H9 (cell line): Measurements from ENCODE around the gene TNFRSF4. TPM values are rescaled to one million over a fixed set of nuclear protein-coding genes. Genes with fewer than 3 reads are reported as not detected.
"Not testable (repeated sequence)": the region's sequence is repeated elsewhere in the genome, so short reads cannot be mapped to it uniquely, and the experiment has no call there.

ENCODE experiments used
- DNase-seq: peaks from one replicate; pipeline ENCODE4 v3.0.0-alpha.2; 2017
- H2AFZ ChIP-seq: one replicate; pipeline ENCODE4 v1.6.1; 2013; ENCODE audit warnings: mild to moderate bottlenecking, low read length, control low read depth, moderate library complexity
- H2AK5ac ChIP-seq: 2 replicates; pipeline ENCODE4 v1.6.1; 2013; ENCODE audit warnings: low read length, control low read depth, mixed read lengths; ENCODE audit not compliant: insufficient read length
- H2BK120ac ChIP-seq: one replicate; pipeline ENCODE4 v1.6.1; 2013; ENCODE audit warnings: low read depth, mild to moderate bottlenecking, low read length, control low read depth, inconsistent platforms; ENCODE audit not compliant: poor library complexity, severe bottlenecking
- H2BK12ac ChIP-seq: 2 replicates; pipeline ENCODE4 v1.6.1; 2013; ENCODE audit warnings: low read length, control low read depth, mixed read lengths, low read depth; ENCODE audit not compliant: insufficient read length
- H2BK15ac ChIP-seq: 2 replicates; pipeline ENCODE4 v1.6.1; 2013; ENCODE audit warnings: low read depth, low read length, control low read depth
- H2BK20ac ChIP-seq: one replicate; pipeline ENCODE4 v1.6.1; 2013; ENCODE audit warnings: low read depth, mild to moderate bottlenecking, low read length, control low read depth, inconsistent platforms; ENCODE audit not compliant: poor library complexity, severe bottlenecking
- H2BK5ac ChIP-seq: 2 replicates; pipeline ENCODE4 v1.6.1; 2013; ENCODE audit warnings: low read length, control low read depth, mixed read lengths; ENCODE audit not compliant: insufficient read length
- H3K14ac ChIP-seq: 2 replicates; pipeline ENCODE4 v1.6.1; 2013; ENCODE audit warnings: low read length, control low read depth; ENCODE audit not compliant: insufficient read depth
- H3K18ac ChIP-seq: 2 replicates; pipeline ENCODE4 v1.6.1; 2013; ENCODE audit warnings: low read depth, mild to moderate bottlenecking, mixed read lengths, low read length, control low read depth; ENCODE audit not compliant: insufficient read length
- H3K23ac ChIP-seq: 2 replicates; pipeline ENCODE4 v1.6.1; 2013; ENCODE audit warnings: low read length, control low read depth, mixed read lengths, low read depth; ENCODE audit not compliant: insufficient read length
- H3K23me2 ChIP-seq: 2 replicates; pipeline ENCODE4 v1.6.1; 2013; ENCODE audit warnings: low read depth, mild to moderate bottlenecking, mixed read lengths, low read length, control low read depth; ENCODE audit not compliant: insufficient read length, poor library complexity, severe bottlenecking
- H3K27ac ChIP-seq: 2 replicates; pipeline ENCODE4 v1.5.1; 2013; ENCODE audit warnings: low read length, control low read depth, mixed read lengths, low read depth; ENCODE audit not compliant: insufficient read length
- H3K27me3 ChIP-seq: 2 replicates; pipeline ENCODE4 v1.6.1; 2013; ENCODE audit warnings: low read length, control low read depth, inconsistent platforms; ENCODE audit not compliant: insufficient read depth
- H3K4ac ChIP-seq: 2 replicates; pipeline ENCODE4 v1.6.1; 2013; ENCODE audit warnings: low read depth, mild to moderate bottlenecking, control low read depth, inconsistent platforms, low read length, moderate library complexity
- H3K4me1 ChIP-seq: 2 replicates; pipeline ENCODE4 v1.6.1; 2013; ENCODE audit warnings: low read length, control low read depth, inconsistent platforms; ENCODE audit not compliant: insufficient read depth
- H3K4me2 ChIP-seq: 2 replicates; pipeline ENCODE4 v1.6.1; 2013; ENCODE audit warnings: low read length, control low read depth, mixed read lengths; ENCODE audit not compliant: insufficient read length, insufficient read depth
- H3K56ac ChIP-seq: 2 replicates; pipeline ENCODE4 v1.6.1; 2013; ENCODE audit warnings: low read depth, mild to moderate bottlenecking, mixed read lengths, low read length, control low read depth; ENCODE audit not compliant: insufficient read length
- H3K79me1 ChIP-seq: 2 replicates; pipeline ENCODE4 v1.6.1; 2013; ENCODE audit warnings: low read depth, mild to moderate bottlenecking, moderate library complexity, low read length, control low read depth, inconsistent platforms; ENCODE audit not compliant: insufficient read depth, poor library complexity, severe bottlenecking
- H3K79me2 ChIP-seq: 2 replicates; pipeline ENCODE4 v1.6.1; 2013; ENCODE audit warnings: low read length, control low read depth, inconsistent platforms; ENCODE audit not compliant: insufficient read depth
- H3K9ac ChIP-seq: 2 replicates; pipeline ENCODE4 v1.6.1; 2013; ENCODE audit warnings: low read length, control low read depth, mixed read lengths; ENCODE audit not compliant: insufficient read length; ENCODE audit errors: extremely low read depth
- H3K9me3 ChIP-seq: one replicate; pipeline ENCODE4 v1.6.1; 2013; ENCODE audit warnings: low read depth, low read length, inconsistent platforms; ENCODE audit not compliant: control insufficient read depth
- H3T11ph ChIP-seq: one replicate; pipeline ENCODE4 v1.6.1; 2013; ENCODE audit warnings: mild to moderate bottlenecking, low read length, control low read depth, inconsistent platforms
- H4K20me1 ChIP-seq: one replicate; pipeline ENCODE4 v1.6.1; 2013; ENCODE audit not compliant: control insufficient read depth, insufficient read length, insufficient read depth
- H4K5ac ChIP-seq: 2 replicates; pipeline ENCODE4 v1.6.1; 2013; ENCODE audit warnings: low read depth, mild to moderate bottlenecking, mixed read lengths, low read length, control low read depth; ENCODE audit not compliant: insufficient read length
- H4K8ac ChIP-seq: replicated peaks from 2 replicates; pipeline ENCODE4 v1.6.1; 2013; ENCODE audit warnings: low read length, control low read depth, mixed read lengths, low read depth; ENCODE audit not compliant: insufficient read length
- H4K91ac ChIP-seq: 2 replicates; pipeline ENCODE4 v1.6.1; 2013; ENCODE audit warnings: low read depth, mild to moderate bottlenecking, moderate library complexity, mixed read lengths, low read length, control low read depth; ENCODE audit not compliant: insufficient read length
- H3K27ac Mint-ChIP-seq, 3 experiments: 2 replicates in 2 of 3; 3 replicates in 1 of 3; pipeline ENCODE4 v1.8.0; 2020 to 2021; ENCODE audit warnings: mixed read lengths in 3 of 3, mild to moderate bottlenecking in 1 of 3, moderate library complexity in 1 of 3
- H3K27me3 Mint-ChIP-seq: 2 replicates; pipeline ENCODE4 v1.8.0; 2021; ENCODE audit warnings: low read depth, mild to moderate bottlenecking, moderate library complexity, mixed read lengths
- H3K36me3 Mint-ChIP-seq, 3 experiments: 2 replicates in 2 of 3; 3 replicates in 1 of 3; pipeline ENCODE4 v1.8.0; 2020 to 2021; ENCODE audit warnings: low read depth in 3 of 3, mixed read lengths in 3 of 3; ENCODE audit not compliant: insufficient read depth in 1 of 3
- H3K4me1 Mint-ChIP-seq, 2 experiments: 2 replicates each; pipeline ENCODE4 v1.8.0; 2020; ENCODE audit warnings: mixed read lengths in 2 of 2
- H3K4me3 Mint-ChIP-seq, 2 experiments: 2 replicates in 1 of 2; 3 replicates in 1 of 2; pipeline ENCODE4 v1.8.0; 2020 to 2021; ENCODE audit warnings: mild to moderate bottlenecking in 2 of 2, mixed read lengths in 2 of 2, moderate library complexity in 1 of 2
- H3K9me3 Mint-ChIP-seq, 2 experiments: 2 replicates in 1 of 2; 3 replicates in 1 of 2; pipeline ENCODE4 v1.8.0; 2020; ENCODE audit warnings: mild to moderate bottlenecking in 2 of 2, mixed read lengths in 2 of 2, moderate library complexity in 1 of 2
- CTCF ChIP-seq: fragments of 200-600 bp; sonication (generic); conservative IDR thresholded peaks from 3 replicates; pipeline ENCODE4 v1.8.0; 2021; ENCODE audit warnings: antibody characterized with exemption, mild to moderate bottlenecking
- WGBS: extraction: QIAGEN DNeasy Blood & Tissue Kit; methylation state at CpG from one replicate; pipeline ENCODE4 v1.1.7; 2013; ENCODE audit warnings: missing lambda C conversion rate, low lambda C conversion rate, mixed read lengths; ENCODE audit not compliant: insufficient read length; ENCODE audit errors: extremely low coverage; 5-methylcytosine and 5-hydroxymethylcytosine counted together
- total RNA-seq: library from RNA; stranded (reverse); gene quantifications from 2 replicates; pipeline ENCODE4 v1.2.1, GENCODE V29; 2021

TNFRSF4 gene
- total RNA-seq, 1 experiment from 2014 or later = 0.24 TPM

GRCh38 chr1:1176931-1177330 is 37.0 kb downstream of the TNFRSF4 start:
- Histone ChIP-seq H2BK12ac (no peak overlapping the region), H3K79me2 (no peaks in the 10 kb centered on the region), H4K8ac (no peak overlapping the region), H3K27ac (no peak overlapping the region), H3K4me1 (peaks cover 3% of the 10 kb centered on the region; the same call in 1 of the 2 replicates), H3K79me1 (no peaks in the 10 kb centered on the region), H3K9ac (no peak overlapping the region), H3K23ac (no peak overlapping the region), H2AK5ac (no peak overlapping the region), H3K18ac (no peak overlapping the region), H2AFZ (no peak overlapping the region), H3K14ac (no peak overlapping the region), H3K27me3 (no peaks in the 10 kb centered on the region), H4K20me1 (no peaks in the 10 kb centered on the region), H3K9me3 (no peaks in the 10 kb centered on the region), H4K5ac (no peak overlapping the region), H3K23me2 (no peaks in the 10 kb centered on the region), H3K4me2 (no peak overlapping the region), H2BK5ac (no peak overlapping the region), H3K4ac (no peak overlapping the region), H3K56ac (no peak overlapping the region), H4K91ac (no peak overlapping the region), H2BK20ac (no peak overlapping the region), H2BK15ac (no peak overlapping the region), H3T11ph (no peak overlapping the region), H2BK120ac (no peak overlapping the region)
- Mint-ChIP-seq H3K27ac (peak overlapping the region in 1 of 3 experiments; percentile 62; a peak in 3 of 7 replicates), H3K36me3 (peaks cover 1 to 10% (median 4%) of the 10 kb centered on the region in 3 experiments; a peak in 4 of 7 replicates), H3K4me1 (peaks cover 21 to 33% of the 10 kb centered on the region in 2 experiments), H3K27me3 (peaks cover 11% of the 10 kb centered on the region), H3K4me3 (peak overlapping the region in 1 of 2 experiments; percentile 2; a peak in 1 of 5 replicates), H3K9me3 (peaks cover 0 to 4% of the 10 kb centered on the region in 2 experiments; a peak in 2 of 5 replicates)
- no peak for TF ChIP-seq CTCF
- WGBS = no CpG with 5 or more reads among the region's 7 CpGs
- DNase-seq = no peak

GRCh38 chr1:1176063-1176761 is 37.7 kb downstream of the TNFRSF4 start:
- not testable (repeated sequence) for H2BK20ac ChIP-seq, H3K4me1 ChIP-seq, H3K27ac ChIP-seq, H2AK5ac ChIP-seq, H4K5ac ChIP-seq, H3K27me3 ChIP-seq, H2BK5ac ChIP-seq, H3K23ac ChIP-seq, H3K4me3 Mint-ChIP-seq, H3K56ac ChIP-seq, H4K20me1 ChIP-seq, H3K79me2 ChIP-seq, H3K9ac ChIP-seq, H3K79me1 ChIP-seq, H3K9me3 Mint-ChIP-seq, H3K4ac ChIP-seq, H2AFZ ChIP-seq, H4K8ac ChIP-seq, H4K91ac ChIP-seq, H3K23me2 ChIP-seq, H2BK12ac ChIP-seq, H3K9me3 ChIP-seq, H3K4me2 ChIP-seq, H3K36me3 Mint-ChIP-seq, H3K18ac ChIP-seq, H2BK15ac ChIP-seq, H3T11ph ChIP-seq, H2BK120ac ChIP-seq
- peaks cover 11% of the 10 kb centered on the region for H3K27me3 Mint-ChIP-seq
- 0 out of 2 replicates have a peak overlapping the region, but pooled peaks have one; percentile 14 for H3K14ac ChIP-seq
- peak overlapping the region in 1 of 3 experiments; percentile 62; a peak in 2 of 7 replicates for H3K27ac Mint-ChIP-seq
- no CpG with 5 or more reads among the region's 22 CpGs for WGBS
- peaks cover 21 to 33% of the 10 kb centered on the region in 2 experiments for H3K4me1 Mint-ChIP-seq
- DNase-seq = peak; percentile 75
